Measurements from ENCODE around the gene LRRC61.

Gene LRRC61

DNA sequence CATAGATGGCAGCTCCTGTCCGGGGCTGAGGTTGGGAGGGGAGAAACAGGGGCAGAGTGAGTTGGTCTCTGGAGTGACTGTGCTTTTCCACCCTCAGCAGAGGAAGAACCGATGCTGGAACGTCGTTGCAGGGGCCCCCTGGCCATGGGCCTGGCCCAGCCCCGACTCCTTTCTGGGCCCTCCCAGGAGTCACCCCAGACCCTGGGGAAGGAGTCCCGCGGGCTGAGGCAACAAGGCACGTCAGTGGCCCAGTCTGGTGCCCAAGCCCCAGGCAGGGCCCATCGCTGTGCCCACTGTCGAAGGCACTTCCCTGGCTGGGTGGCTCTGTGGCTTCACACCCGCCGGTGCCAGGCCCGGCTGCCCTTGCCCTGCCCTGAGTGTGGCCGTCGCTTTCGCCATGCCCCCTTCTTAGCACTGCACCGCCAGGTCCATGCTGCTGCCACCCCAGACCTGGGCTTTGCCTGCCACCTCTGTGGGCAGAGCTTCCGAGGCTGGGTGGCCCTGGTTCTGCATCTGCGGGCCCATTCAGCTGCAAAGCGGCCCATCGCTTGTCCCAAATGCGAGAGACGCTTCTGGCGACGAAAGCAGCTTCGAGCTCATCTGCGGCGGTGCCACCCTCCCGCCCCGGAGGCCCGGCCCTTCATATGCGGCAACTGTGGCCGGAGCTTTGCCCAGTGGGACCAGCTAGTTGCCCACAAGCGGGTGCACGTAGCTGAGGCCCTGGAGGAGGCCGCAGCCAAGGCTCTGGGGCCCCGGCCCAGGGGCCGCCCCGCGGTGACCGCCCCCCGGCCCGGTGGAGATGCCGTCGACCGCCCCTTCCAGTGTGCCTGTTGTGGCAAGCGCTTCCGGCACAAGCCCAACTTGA lies 48.2 kb downstream of the LRRC61 start:
- DNase-seq (ENCODE audit: low read depth, low spot score) = no peak

- DNase-seq (ENCODE audit: low read depth, low spot score) = no peak
These were observed 48.8 kb downstream of the LRRC61 start for GRCh38 chr7:150371996-150372270.

DNA sequence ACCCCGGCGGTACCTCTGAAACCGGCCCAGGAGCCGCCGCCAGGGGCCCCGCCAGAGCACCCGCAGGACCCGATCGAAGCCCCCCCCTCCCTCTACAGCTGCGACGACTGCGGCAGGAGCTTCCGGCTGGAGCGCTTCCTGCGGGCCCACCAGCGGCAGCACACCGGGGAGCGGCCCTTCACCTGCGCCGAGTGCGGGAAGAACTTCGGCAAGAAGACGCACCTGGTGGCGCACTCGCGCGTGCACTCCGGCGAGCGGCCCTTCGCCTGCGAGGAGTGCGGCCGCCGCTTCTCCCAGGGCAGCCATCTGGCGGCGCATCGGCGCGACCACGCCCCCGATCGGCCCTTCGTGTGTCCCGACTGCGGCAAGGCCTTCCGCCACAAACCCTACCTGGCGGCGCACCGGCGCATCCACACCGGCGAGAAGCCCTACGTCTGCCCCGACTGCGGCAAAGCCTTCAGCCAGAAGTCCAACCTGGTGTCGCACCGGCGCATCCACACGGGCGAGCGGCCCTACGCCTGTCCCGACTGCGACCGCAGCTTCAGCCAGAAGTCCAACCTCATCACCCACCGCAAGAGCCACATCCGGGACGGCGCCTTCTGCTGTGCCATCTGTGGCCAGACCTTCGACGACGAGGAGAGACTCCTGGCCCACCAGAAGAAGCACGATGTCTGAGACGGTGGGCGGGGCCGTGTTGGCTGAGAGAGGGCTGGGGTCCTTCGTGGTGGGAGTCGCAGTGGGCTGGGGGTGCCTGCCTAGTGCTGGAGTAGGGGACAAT lies 49.3 kb downstream of the LRRC61 start:
- DNase-seq (ENCODE audit: low read depth, low spot score) = no peak

DNA sequence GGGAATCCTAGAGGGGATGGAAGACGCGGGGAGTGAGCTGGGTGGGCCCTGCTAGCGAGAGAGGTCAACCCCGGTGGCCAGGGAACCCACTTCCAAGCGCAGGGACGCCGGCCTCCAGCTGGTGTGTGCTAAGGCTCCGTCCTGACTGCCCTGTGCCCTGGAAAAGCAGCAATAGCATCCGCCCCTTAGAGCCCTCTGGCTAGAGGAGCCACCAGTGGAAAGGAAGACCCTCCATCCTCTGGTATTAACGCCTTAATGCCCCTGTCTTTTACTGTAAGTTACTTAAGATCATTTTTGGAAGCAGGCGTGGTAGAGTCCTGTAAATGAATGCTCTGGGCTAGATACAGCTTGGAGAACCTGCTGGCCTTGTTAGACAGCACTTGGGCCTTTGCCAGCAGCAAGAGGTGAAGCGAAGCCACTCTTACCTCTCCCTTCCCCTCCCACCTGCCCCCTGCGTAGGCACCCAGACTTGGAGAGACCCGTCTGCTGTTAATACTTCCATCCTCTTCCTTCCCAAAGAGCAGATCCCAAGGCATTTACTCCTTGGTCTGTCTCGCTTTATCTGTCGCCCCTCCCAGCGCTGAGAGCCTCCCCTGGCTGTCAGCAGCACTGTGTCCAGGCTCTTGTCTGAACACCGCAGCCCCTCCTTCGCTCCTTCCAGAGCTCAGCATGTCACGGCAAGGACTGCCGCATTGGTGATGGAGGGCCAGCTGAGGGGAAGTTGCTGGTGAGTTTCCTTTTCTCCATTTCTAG lies 50.1 kb downstream of the LRRC61 start:
- no peak for DNase-seq (ENCODE audit: low read depth, low spot score)

DNA sequence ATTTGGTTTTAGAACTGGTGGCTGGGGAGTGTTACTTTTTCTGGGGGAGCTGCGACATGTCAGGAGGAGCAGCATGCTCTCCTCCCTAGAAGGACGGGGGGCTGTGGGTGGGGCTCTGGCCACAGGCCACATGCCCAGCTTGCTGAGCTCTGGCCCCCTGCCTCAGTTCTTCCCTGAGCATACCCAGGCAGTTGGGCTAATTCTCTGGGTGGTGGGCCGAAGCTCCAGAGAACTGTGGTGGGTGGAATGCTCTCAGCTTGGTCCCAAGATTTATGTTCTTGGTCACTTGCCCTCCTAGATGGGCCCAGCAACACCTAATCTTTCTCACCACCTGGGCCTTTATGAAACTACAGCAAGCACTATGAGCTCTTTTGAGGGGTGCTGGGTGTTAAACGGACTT lies 50.9 kb downstream of the LRRC61 start:
- DNase-seq (ENCODE audit: low read depth, low spot score) = no peak

DNA sequence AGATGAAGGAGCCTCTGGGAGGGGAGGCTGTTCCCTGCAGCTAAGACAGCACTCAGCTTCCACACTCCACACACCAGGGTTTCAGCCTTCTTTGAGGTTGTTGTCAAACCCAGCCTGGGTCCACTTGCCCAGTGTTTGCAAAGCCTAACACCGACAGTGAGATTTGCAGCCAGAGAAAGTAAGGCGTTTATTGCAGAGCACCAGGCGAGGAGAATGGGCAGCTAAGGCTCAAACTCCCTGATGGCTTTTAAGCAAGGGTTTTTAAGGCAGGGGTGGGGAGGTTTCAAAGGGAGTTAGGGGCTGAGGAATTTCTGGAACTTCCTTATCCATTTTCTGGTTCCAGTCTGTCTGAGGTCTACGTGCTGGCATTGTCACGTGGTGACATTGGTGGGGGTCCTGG lies 51.3 kb downstream of the LRRC61 start:
- DNase-seq (ENCODE audit: low read depth, low spot score) = no peak

GRCh38 chr7:150375662-150376521 lies 52.7 kb downstream of the LRRC61 start:
- no peak for DNase-seq (ENCODE audit: low read depth, low spot score)

GRCh38 chr7:150376560-150376959 lies 53.4 kb downstream of the LRRC61 start:
- no peak for DNase-seq (ENCODE audit: low read depth, low spot score)

GRCh38 chr7:150377196-150377595 lies 54.0 kb downstream of the LRRC61 start:
- no peak for DNase-seq (ENCODE audit: low read depth, low spot score)

- no peak for DNase-seq (ENCODE audit: low read depth, low spot score)
These were observed 54.5 kb downstream of the LRRC61 start for GRCh38 chr7:150377635-150378034.

DNA sequence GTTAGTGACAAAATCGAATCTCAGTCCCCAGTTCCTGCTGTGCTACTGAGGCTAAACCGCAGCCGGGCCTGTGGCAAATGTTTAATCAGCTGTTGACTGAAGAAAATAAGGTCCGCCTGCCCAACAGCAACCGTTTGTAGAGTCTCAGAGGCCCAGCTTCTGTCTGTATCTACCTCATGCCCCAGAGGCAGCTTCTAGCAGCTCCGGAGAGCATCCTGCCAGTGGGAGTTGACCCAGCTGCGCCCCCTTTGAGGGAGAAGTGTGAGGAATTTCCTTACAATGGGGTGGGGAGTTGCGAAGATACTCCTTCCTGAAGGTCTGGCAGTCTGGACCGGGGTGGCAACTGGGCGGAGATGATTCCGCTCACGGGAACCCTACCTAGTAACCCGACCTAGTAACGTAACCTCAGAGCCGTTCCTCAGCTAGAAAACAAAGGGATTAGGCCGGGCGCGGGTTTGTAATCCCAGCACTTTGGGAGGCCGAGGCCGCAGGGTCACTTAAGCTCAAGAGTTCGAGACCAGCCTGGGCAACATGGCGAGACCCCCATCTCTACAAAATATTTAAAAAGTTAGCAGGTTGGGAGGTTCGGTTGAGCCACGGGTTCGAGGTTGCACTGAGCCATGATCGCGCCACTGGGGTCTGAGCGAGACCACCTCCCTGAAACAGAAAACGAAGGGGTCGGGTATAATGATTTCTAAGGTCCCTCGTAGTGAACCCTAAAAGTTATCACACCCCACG lies 55.1 kb downstream of the LRRC61 start:
- DNase-seq (ENCODE audit: low read depth, low spot score) = peak; percentile 81

DNA sequence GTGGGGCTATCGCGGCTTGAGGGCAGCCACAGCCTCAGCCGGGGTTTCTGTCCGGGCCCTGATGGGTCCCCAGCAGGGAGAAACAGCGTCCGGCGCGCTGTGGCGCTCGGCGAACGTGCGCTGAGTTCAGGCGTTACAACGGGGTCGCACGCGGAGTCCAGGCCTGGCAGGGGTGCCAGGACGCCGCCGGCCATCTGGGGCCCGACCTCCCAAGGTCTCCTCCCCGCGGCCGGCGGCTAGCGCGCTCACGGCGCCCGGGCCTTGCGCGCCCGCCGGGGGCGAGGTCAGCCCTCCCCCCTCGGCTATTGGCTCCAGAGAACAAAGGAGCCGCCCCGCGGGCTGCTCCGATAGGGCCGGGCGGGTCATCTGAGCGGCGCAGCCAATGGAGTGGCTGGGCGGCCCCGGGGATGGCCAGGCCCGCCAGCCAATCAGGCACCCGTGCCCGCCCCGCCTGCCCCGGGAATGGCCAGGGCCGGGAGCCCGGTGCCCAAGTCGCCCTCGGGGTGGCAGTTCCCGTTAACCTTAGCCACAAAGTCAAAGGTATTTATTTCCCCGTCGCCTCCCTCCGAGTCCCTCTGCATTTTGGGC lies 55.8 kb downstream of the LRRC61 start, which contains the start of gene ZNF775:
TSS of gene ZNF775 (plus strand) at position 478 of the 588 bp plus-strand sequence. CDS start 9,141 bp downstream, outside the sequence.
- DNase-seq (ENCODE audit: low read depth, low spot score) = peak; percentile 98

- peak; percentile 53 for DNase-seq (ENCODE audit: low read depth, low spot score)
These were observed 56.6 kb downstream of the LRRC61 start for GRCh38 chr7:150379441-150380379.

GRCh38 chr7:150380463-150380862 lies 57.3 kb downstream of the LRRC61 start:
- DNase-seq (ENCODE audit: low read depth, low spot score) = no peak

DNA sequence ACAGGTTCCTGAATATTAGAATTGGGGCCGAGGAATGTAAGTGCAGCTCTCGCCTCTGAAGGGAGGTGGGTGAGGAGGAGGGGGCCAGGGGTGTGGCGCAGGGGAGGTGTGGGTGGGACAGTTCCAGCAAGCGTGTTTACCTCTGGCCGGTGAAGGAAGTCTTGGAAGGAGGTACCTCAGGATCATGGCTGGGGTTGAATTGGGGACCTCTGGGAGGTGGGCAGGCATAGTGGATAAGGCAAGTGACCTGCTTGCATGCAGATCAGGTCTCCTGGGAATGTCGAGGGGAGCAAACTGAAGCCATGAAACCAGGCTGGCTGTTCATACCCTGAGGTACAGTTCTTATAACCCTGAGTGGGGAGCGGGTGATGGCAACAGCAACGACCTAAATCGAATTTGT lies 57.9 kb downstream of the LRRC61 start:
- DNase-seq (ENCODE audit: low read depth, low spot score) = no peak

GRCh38 chr7:150381785-150382122 lies 58.6 kb downstream of the LRRC61 start:
- no peak for DNase-seq (ENCODE audit: low read depth, low spot score)

- no peak for DNase-seq (ENCODE audit: low read depth, low spot score)
These were observed 59.1 kb downstream of the LRRC61 start for GRCh38 chr7:150382123-150382843.

DNA sequence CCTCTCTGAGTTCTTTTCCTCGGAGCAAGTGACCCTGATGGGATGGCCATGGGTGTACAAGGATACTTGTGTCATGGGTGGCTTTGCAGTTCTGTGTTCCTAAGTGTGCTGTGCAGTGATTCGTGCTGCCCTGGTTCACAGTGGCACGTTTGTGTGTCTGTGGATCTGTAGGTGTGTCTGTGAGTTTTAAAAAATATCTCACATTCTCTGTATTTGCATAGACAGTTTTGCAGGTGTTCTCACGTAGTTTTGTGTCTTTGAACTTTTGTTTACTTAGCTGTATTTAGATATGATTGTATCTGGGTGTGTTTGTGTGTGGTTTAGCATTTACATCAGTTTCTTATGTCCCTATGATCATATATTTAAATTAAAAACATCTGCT lies 59.7 kb downstream of the LRRC61 start:
- no peak for DNase-seq (ENCODE audit: low read depth, low spot score)
